ENCODE data around the gene TOX2. TPM values are rescaled to one million over a fixed set of nuclear protein-coding genes. Genes with fewer than 3 reads are reported as not detected.
A peak's percentile ranks its signal among the peaks of the same experiment; 100 is the strongest.

TOX2 gene
- total and polyA plus RNA-seq, 2 of the 4 experiments (the other 2 are of a cell fraction), result 1.3 to 17.5 TPM

DNA sequence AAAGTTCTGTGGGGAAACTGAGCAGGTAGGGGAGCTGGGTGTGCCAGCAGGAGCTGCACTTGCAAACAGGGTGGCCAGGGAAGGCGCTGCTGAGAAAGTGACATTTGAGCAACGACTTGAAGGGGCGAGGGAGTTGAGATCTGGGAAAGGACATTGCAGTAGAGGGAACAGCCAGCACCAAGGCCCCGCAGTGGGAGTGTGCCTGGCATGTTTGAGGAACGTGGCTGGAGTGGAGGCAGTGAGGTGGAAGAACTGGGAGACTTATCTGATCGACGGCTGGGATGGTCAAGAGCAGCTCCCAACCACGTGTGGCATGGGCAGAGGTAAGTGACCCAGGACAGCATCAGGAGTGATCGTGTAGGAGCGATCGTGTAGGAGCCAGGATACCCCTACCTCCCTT, 77.3 kb downstream of the TOX2 start:
- peak overlapping the region; percentile 39 for H2AK9ac ChIP-seq (replicated peaks; ENCODE audit: low read depth, low read length, poor library complexity)
- TF ChIP-seq FOS (IDR thresholded peaks at IDR 0.05; ENCODE audit: low read depth, low read length) (no peak), NFE2L2 (IDR thresholded peaks at IDR 0.05; ENCODE audit: low read depth, low read length) (no peak), MAFK (IDR thresholded peaks at IDR 0.05; ENCODE audit: low read depth, low read length) (no peak)
- TF ChIP-seq, protein P1, sequence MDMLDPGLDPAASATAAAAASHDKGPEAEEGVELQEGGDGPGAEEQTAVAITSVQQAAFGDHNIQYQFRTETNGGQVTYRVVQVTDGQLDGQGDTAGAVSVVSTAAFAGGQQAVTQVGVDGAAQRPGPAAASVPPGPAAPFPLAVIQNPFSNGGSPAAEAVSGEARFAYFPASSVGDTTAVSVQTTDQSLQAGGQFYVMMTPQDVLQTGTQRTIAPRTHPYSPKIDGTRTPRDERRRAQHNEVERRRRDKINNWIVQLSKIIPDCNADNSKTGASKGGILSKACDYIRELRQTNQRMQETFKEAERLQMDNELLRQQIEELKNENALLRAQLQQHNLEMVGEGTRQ (IDR thresholded peaks at IDR 0.05; ENCODE audit: low read depth, low read length), result no peak
- TF ChIP-seq, protein P2, sequence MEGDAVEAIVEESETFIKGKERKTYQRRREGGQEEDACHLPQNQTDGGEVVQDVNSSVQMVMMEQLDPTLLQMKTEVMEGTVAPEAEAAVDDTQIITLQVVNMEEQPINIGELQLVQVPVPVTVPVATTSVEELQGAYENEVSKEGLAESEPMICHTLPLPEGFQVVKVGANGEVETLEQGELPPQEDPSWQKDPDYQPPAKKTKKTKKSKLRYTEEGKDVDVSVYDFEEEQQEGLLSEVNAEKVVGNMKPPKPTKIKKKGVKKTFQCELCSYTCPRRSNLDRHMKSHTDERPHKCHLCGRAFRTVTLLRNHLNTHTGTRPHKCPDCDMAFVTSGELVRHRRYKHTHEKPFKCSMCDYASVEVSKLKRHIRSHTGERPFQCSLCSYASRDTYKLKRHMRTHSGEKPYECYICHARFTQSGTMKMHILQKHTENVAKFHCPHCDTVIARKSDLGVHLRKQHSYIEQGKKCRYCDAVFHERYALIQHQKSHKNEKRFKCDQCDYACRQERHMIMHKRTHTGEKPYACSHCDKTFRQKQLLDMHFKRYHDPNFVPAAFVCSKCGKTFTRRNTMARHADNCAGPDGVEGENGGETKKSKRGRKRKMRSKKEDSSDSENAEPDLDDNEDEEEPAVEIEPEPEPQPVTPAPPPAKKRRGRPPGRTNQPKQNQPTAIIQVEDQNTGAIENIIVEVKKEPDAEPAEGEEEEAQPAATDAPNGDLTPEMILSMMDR (conservative IDR thresholded peaks at IDR 0.05; ENCODE audit: low read depth, low read length), result no peak
- H3K79me1 ChIP-seq (ENCODE audit: low read depth in 1 of 2, low read length in 2 of 2), result peaks cover 27 to 77% of the 10 kb centered on the region in 2 experiments
- no peak overlapping the region for H4K91ac ChIP-seq (ENCODE audit: insufficient read depth, low read depth, low read length)
- H3K4me2 ChIP-seq (ENCODE audit: low read depth, low read length), result no peak overlapping the region
- H4K8ac ChIP-seq (ENCODE audit: low read depth in 2 of 2, low read length in 2 of 2), result no peak overlapping the region
- in situ Hi-C loops (cut with MboI; ENCODE audit: low sequenced_read_pairs) (no loop called here), intact Hi-C loops (cut with micrococcal nuclease) (no loop called here), dilution Hi-C loops (cut with HindIII; ENCODE audit: low sequenced_read_pairs, unreplicated experiment) (no loop called here)
- H3K9me1 ChIP-seq (ENCODE audit: insufficient read depth, low read length), result peaks cover 34% of the 10 kb centered on the region
- peaks cover 8% of the 10 kb centered on the region; the same call in 1 of the 2 replicates for H3K4me1 ChIP-seq (ENCODE audit: control insufficient read depth, insufficient read depth, low read length)
- H3K27ac ChIP-seq (ENCODE audit: insufficient read depth, low read length), result no peak overlapping the region
- no peak overlapping the region for H2AFZ ChIP-seq (replicated peaks; ENCODE audit: low read length, poor library complexity)
- no peak overlapping the region for H3K4me3 ChIP-seq (ENCODE audit: insufficient read depth, low read depth, low read length)
- H4K5ac ChIP-seq (ENCODE audit: low read depth, low read length), result no peak overlapping the region
- H2AK5ac ChIP-seq (ENCODE audit: low read depth, low read length), result 0 out of 2 replicates have a peak overlapping the region, but pooled peaks have one; percentile 46
- H3K14ac ChIP-seq (replicated peaks; ENCODE audit: low read depth, low read length), result no peak overlapping the region
- H3K9me3 ChIP-seq (ENCODE audit: control insufficient read depth, insufficient read depth, low read length), result peaks cover 2% of the 10 kb centered on the region; the same call in 1 of the 2 replicates
- H2BK120ac ChIP-seq (ENCODE audit: low read depth, low read length), result no peak overlapping the region
- no peak overlapping the region for H2BK20ac ChIP-seq (ENCODE audit: low read depth, low read length)
- CTCF ChIA-PET, result no interaction called here
- no peak overlapping the region for H2BK5ac ChIP-seq (ENCODE audit: low read depth, low read length, poor library complexity, severe bottlenecking)
- POLR2A ChIA-PET (ENCODE audit: unreplicated experiment), result no interaction called here
- peaks cover 29% of the 10 kb centered on the region; the same call in 1 of the 2 replicates for H4K20me1 ChIP-seq (ENCODE audit: insufficient read depth, low read length)
- WGBS, 2 experiments (ENCODE audit: extremely low coverage in 2 of 2, insufficient read length in 1 of 2), result 100% methylated on average over 5 of the region's 11 CpGs; no CpG with 5 or more reads in 1 of the 2 experiments
- H3K23ac ChIP-seq (ENCODE audit: low read depth, low read length), result no peak overlapping the region
- H3K9ac ChIP-seq (ENCODE audit: low read depth, low read length), result no peak overlapping the region
- 0 out of 2 replicates have a peak, but pooled peaks cover 2% of the 10 kb centered on the region for H3K36me3 ChIP-seq (ENCODE audit: control insufficient read depth, insufficient read depth, low read length)
- no peak overlapping the region for H3K18ac ChIP-seq (ENCODE audit: low read depth, low read length)
- H3K27me3 ChIP-seq (ENCODE audit: control insufficient read depth, insufficient read depth, low read length), result no peaks in the 10 kb centered on the region
- no peak for ATAC-seq (ENCODE audit: low read depth)
- H3K56ac ChIP-seq (ENCODE audit: extremely low read depth, insufficient read depth, low read length), result no peak overlapping the region
- H3K4ac ChIP-seq (ENCODE audit: low read depth, low read length), result no peak overlapping the region
- no TSS peak for BruUV-seq (replicated peaks)
- H2BK15ac ChIP-seq (ENCODE audit: low read depth, low read length), result no peak overlapping the region
- no peak for DNase-seq

All from IMR-90 (cell line).